ENCODE data around the gene TIMM44.

GRCh38 chr19:7928741-7929701, 14.4 kb downstream of the TIMM44 start:
- TF ChIP-seq, protein P1, sequence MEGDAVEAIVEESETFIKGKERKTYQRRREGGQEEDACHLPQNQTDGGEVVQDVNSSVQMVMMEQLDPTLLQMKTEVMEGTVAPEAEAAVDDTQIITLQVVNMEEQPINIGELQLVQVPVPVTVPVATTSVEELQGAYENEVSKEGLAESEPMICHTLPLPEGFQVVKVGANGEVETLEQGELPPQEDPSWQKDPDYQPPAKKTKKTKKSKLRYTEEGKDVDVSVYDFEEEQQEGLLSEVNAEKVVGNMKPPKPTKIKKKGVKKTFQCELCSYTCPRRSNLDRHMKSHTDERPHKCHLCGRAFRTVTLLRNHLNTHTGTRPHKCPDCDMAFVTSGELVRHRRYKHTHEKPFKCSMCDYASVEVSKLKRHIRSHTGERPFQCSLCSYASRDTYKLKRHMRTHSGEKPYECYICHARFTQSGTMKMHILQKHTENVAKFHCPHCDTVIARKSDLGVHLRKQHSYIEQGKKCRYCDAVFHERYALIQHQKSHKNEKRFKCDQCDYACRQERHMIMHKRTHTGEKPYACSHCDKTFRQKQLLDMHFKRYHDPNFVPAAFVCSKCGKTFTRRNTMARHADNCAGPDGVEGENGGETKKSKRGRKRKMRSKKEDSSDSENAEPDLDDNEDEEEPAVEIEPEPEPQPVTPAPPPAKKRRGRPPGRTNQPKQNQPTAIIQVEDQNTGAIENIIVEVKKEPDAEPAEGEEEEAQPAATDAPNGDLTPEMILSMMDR (IDR thresholded peaks at IDR 0.05), result peak in 1 of 5 experiments; percentile 9
- TF ChIP-seq POLR2A (IDR thresholded peaks at IDR 0.05), result no peak

Data from tibial nerve (tissue), 3 donors.